Suppressor macrophage (primary cell): ENCODE results near the gene LYPD3.
"Not testable (repeated sequence)": the region's sequence is repeated elsewhere in the genome, so short reads cannot be mapped to it uniquely, and the experiment has no call there.

Source experiments
- DNase-seq, 4 experiments: peaks; one replicate each; pipeline ENCODE4 v3.0.0-alpha.2; 2020 to 2022
- total RNA-seq, 17 experiments: gene quantifications; one replicate each; lab custom pipeline; 2026; ENCODE audit warnings: mixed read lengths in 6 of 17, inconsistent platforms in 3 of 17; lab: John Stamatoyannopoulos, UW

LYPD3 gene
- total RNA-seq, result 0.04 to 0.62 (median 0.15) reads per million in 17 experiments

DNA sequence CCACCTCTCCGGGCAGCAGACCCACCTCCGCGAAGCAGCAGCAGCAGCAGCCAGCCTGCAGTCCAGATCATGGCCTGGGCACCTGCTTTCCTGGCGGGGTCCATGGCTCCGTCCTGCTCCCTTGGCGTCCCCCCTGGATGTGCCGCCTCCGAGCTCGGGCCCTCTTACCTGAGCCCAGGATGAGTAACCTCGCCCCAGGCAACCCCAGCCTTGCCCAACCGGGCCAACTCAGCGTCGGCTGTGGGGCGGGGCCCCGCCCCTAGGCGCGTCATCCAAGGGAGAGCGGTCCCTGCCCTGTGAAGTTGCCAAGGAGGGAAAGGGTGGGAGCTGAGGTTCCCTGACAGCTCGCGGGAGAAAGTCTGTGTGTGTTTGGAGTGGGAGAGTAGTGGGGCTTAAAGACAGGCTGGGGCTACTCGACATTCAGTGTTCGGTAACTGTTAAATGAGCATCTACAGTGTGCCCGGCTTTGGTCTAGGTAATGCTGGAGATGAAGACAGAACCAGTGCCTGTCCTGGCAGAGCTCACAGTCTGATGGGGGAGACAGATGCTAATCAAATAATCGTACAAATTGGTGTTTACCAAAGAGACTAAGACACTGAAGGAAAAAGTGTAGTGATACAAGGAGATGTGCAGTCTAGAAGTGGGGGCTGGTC lies at the start of gene LYPD3:
LYPD3 (minus strand) TSS at position 141 of the 653 bp plus-strand sequence; CDS start at position 104, 37 bp downstream.
- DNase-seq, result peak in 2 of 4 experiments; percentile 33 to 46

DNA sequence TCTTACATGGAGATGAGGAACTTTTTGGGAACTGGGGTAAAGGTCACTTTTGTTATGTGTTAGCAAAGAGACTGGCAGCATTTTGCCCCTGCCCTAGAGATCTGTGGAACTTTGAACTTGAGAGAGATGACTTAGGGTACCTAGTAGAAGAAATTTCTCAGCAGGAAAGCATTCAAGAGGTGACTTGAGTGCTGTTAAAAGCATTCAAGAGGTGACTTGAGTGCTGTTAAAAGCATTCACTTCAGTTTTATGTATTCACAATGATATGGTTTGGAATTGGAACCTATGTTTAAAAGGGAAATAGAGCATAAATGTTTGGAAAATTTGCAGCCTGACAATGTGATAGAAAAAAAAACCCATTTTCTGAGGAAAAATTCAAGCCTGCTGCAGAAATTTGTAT lies 47.0 kb upstream of the LYPD3 start:
- DNase-seq, result not testable (repeated sequence)

DNA sequence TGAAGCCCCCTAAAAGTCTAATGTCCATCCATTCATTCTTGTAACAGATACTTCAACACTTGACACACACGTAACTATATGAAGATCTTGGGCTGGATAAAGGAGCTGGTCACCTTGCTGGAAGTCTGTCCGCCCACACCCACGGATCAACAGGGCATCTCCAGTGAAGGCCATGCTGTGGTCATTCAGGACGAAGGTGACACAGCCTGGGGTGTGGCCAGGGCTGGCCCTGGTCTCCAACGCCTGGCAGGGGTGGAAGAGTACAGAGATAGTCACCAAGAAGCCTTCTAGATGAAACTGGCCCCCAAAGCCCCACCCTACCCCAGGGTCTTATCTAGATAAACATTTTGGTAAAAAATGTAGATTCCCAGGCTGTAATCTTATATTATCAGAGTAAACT lies 45.9 kb upstream of the LYPD3 start:
- no peak for DNase-seq

GRCh38 chr19:43510713-43511112 lies 45.3 kb upstream of the LYPD3 start:
- no peak for DNase-seq

GRCh38 chr19:43507880-43508279 lies 42.5 kb upstream of the LYPD3 start:
- no peak for DNase-seq

DNA sequence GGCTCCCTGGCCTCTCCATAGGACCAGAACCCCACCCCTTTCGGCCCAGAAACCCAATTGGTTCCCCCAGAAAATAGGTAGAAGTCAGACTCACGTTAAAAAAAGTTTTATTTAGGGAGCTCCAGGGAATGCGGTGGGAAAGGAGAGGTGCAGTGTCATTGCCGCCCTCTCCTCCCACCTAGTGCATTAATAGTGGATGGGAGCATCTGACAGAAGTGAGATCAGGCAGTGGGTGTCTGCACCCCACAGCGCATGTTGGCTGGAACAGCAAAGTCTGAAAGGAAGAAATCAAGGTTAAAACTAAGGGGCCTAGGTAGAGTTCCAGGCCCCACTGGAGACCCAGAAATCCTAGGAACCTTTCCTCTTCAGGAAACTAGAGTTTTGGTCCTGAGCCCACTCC lies 41.2 kb upstream of the LYPD3 start:
- no peak for DNase-seq

- no peak for DNase-seq
Measured at GRCh38 chr19:43505941-43506340, 40.5 kb upstream of the LYPD3 start.

GRCh38 chr19:43505186-43505456 lies 39.7 kb upstream of the LYPD3 start:
- DNase-seq, result no peak

- peak in 1 of 4 experiments; percentile 8 for DNase-seq
Measured at GRCh38 chr19:43504426-43505185, 39.2 kb upstream of the LYPD3 start, which contains the start of gene PHLDB3. Gene PHLDB3 (minus strand): TSS chr19:43504746. CDS start chr19:43504118, 628 bp downstream.

GRCh38 chr19:43503501-43504425 lies 38.4 kb upstream of the LYPD3 start:
- peak; percentile 91 to 96 (median 94) for DNase-seq

- no peak for DNase-seq
Measured at GRCh38 chr19:43502419-43502976, 37.1 kb upstream of the LYPD3 start.

GRCh38 chr19:43501661-43502418 lies 36.4 kb upstream of the LYPD3 start:
- DNase-seq, result no peak

DNA sequence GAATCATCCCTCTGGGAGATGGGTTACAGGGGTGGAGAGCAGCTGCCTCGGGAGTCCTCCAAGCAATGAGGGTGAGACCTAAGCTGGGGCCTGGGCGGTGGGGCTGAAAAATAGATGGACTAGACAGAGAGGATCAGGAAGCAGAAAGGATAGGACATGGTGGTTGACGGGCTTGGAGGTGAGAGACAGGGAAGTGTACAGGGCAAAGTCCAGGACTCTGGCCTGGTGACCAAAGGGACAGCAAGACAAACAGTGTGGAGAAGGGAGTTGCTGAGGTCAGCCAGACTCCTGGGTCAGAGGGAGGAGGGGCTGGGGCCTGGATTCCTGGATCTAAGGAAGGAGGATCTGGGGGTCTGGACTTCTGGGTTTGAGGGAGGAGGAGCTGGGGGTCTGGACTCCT lies 33.6 kb upstream of the LYPD3 start:
- no peak for DNase-seq

DNA sequence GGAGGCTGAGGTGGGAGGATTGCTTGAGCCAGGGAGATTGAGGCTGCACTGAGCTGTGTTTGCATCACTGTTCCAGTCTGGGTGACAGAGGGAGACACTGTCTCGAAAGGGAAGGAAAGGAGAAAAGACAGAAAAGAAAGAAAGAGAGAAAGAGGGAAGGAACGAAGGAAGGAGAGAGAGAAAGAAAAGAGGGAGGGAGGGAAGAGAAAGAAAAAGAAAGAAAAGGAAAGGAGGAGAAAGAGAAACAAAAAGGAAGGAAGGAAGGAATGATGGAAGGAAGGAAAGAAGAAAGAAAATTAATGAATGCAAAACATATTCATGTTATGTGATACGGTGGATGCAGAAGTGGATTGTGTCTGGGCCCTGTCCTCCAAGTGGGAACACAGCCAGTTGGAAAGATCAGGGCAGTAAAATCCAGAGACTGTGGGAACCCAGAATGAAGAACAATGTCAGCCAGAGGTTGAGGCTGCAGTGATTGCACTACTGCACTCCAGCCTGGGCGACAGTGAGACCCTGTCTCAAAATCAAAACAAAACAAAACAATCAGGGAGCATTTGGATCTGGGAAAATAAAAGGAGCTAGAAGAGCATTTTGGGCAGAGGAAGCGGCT lies 32.9 kb upstream of the LYPD3 start:
- no peak for DNase-seq

DNA sequence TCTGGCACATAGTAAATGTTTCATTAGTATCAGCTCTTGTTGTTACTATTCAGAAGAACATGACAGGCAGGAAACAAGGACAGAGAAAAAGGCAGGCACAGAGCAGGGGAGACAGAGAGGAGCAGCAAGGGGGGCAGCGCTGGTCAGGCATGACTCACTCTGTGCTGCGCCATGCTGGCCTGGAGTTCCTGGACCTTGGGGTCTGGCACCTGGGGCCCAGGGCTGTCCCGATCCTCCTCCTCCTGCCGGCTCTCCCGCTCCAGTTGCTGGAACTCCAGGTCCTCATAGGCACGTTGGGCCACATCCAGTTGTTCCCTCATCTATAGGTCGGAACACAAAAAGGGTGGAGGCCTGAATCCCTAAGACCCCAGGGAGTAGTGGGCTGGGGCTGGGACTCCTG lies 31.6 kb upstream of the LYPD3 start:
- no peak for DNase-seq

DNA sequence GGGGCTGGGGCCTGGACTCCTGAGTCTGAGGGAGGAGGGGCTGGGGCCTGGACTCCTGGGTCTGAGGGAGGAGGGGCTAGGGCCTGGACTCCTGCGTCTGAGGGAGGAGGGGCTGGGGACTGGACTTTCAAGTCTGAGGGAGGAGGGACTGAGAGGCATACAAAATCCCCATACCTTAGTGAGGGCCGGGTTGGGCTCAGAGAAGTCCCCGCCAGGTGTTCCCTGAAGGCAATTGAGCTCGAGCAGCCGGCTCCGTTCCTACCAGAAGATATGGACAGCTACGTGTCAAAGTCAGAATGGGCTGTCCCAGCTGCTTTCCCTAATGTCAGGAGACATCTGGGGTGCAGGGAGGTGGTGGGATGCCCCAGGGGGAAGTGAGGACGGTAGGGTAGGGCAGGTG lies 29.7 kb upstream of the LYPD3 start:
- no peak for DNase-seq

- no peak for DNase-seq
Measured at GRCh38 chr19:43490759-43491158, 25.4 kb upstream of the LYPD3 start.

DNA sequence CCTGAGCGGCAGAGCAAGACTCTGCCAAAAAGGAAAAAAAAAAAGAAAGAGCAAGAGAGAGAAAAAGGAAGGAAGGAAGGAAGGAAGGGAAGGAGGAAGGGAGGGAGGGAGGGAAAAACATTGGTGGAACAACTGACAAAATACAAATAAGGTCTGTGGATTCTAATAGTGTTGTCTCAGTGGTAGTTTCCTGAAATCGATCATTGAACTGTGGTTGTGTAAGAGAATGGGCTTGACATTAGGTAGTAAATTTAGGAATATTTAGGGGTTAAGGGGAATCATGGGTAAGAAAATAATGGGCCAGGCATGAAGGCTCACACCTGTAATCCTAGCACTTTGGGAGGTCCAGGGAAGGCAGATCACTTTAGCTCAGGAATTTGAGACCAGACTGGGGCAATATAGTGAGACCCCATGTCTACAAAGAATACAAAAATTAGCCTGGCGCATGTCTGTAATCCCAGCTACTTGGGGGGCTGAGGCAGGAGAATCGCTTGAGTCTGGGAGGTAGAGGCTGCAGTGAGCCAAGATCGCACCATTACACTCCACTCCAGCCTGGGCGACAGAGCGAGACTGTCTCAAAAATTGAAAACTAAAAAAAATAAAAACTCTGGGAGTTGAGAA lies 24.7 kb upstream of the LYPD3 start:
- DNase-seq, result no peak

- peak; percentile 51 to 83 (median 75) for DNase-seq
Measured at GRCh38 chr19:43489310-43489709, 23.9 kb upstream of the LYPD3 start.

GRCh38 chr19:43488179-43488578 lies 22.8 kb upstream of the LYPD3 start:
- DNase-seq, result no peak

DNA sequence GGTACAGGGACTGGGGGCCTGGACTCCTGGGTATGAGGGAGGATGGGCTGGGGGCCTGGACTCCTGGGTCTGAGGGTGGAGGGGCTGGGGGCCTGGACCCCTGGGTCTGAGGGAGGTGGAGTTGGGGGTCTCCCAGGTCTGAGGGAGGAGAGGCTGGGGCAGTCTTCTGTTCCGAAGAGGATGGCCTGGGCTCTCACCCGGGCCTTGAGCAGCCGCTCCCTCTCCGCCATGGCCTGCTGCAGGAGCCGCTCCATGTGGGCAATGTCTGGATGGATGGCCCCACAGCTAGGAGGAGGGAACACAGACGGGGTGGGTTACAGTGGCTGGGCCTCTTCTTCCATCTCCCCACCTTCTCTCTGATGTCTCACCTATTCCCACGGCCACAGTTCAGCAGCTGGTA lies 21.0 kb upstream of the LYPD3 start:
- no peak for DNase-seq
